Erythroblast (primary cell): ENCODE measurements around the gene SCN8A.
"Not testable (repeated sequence)": the region's sequence is repeated elsewhere in the genome, so short reads cannot be mapped to it uniquely, and the experiment has no call there.

Source experiments
- DNase-seq, 2 experiments: peaks; one replicate each; lab custom pipeline; 2025; lab: John Stamatoyannopoulos, UW
- GATA1 ChIP-seq: IDR thresholded peaks from 2 replicates; pipeline ENCODE4 v1.6.1; 2011; ENCODE audit warnings: low read depth, mild to moderate bottlenecking, control low read depth, low read length, moderate library complexity
- POLR2A ChIP-seq: IDR thresholded peaks from 2 replicates; pipeline ENCODE4 v1.6.1; 2011; ENCODE audit warnings: mild to moderate bottlenecking, low read length

Gene SCN8A

GRCh38 chr12:51591016-51591901, at the start of gene SCN8A:
Gene SCN8A, plus strand, starts transcription at chr12:51591233. Its CDS starts 71,585 bp downstream, at chr12:51662818.
- TF ChIP-seq POLR2A (no peak), GATA1 (no peak)
- DNase-seq = peak; percentile 47 to 63

GRCh38 chr12:51546097-51546496, 44.9 kb upstream of the SCN8A start:
- no peak for DNase-seq
- no peak for TF ChIP-seq POLR2A
- no peak for TF ChIP-seq GATA1

- DNase-seq = no peak
- TF ChIP-seq POLR2A (no peak), GATA1 (no peak)
Observed at GRCh38 chr12:51547606-51548005, 43.4 kb upstream of the SCN8A start.

GRCh38 chr12:51548241-51548640, 42.8 kb upstream of the SCN8A start:
- no peak for DNase-seq
- TF ChIP-seq GATA1 (no peak), POLR2A (no peak)

GRCh38 chr12:51549637-51550036, 41.4 kb upstream of the SCN8A start:
- no peak for DNase-seq
- no peak for TF ChIP-seq GATA1
- TF ChIP-seq POLR2A = no peak

GRCh38 chr12:51568271-51569032, 22.6 kb upstream of the SCN8A start:
- DNase-seq = not testable (repeated sequence)

GRCh38 chr12:51579321-51579850, 11.6 kb upstream of the SCN8A start:
- no peak for DNase-seq
- TF ChIP-seq POLR2A (no peak), GATA1 (no peak)

GRCh38 chr12:51589060-51589459, 2.0 kb upstream of the SCN8A start:
- no peak for DNase-seq
- no peak for TF ChIP-seq POLR2A
- no peak for TF ChIP-seq GATA1

- no peak for DNase-seq
- no peak for TF ChIP-seq GATA1
- no peak for TF ChIP-seq POLR2A
Observed at GRCh38 chr12:51589557-51590176, 1.4 kb upstream of the SCN8A start.

GRCh38 chr12:51590347-51591015, 552 bp upstream of the SCN8A start:
- TF ChIP-seq GATA1 (no peak), POLR2A (no peak)
- DNase-seq = peak; percentile 71 to 79

GRCh38 chr12:51592034-51592705, 1.1 kb downstream of the SCN8A start:
- TF ChIP-seq GATA1 (no peak), POLR2A (no peak)
- no peak for DNase-seq

GRCh38 chr12:51593021-51593420, 2.0 kb downstream of the SCN8A start:
- no peak for DNase-seq
- TF ChIP-seq GATA1 (no peak), POLR2A (no peak)
